K562 (cell line): ENCODE results near the gene CLEC18B. TPM values are rescaled to one million over a fixed set of nuclear protein-coding genes. Genes with fewer than 3 reads are reported as not detected.
"Not testable (repeated sequence)": the region's sequence is repeated elsewhere in the genome, so short reads cannot be mapped to it uniquely, and the experiment has no call there.

Source experiments
- ATAC-seq: fragments of 200-7000 bp; cut with Tn5 transposase; 3 replicates; pipeline ENCODE4 v1.9.1; 2020; ENCODE audit warnings: moderate library complexity
- BruUV-seq: library from RNA; stranded (reverse); fragments of 400-500 nt; replicated peaks from 2 replicates; lab custom pipeline; 2021; lab: Mats Ljungman, UMichigan
- CTCF ChIA-PET: fragments of 300-600 bp; formaldehyde crosslinking; extraction: SDS; loops from one replicate; lab custom pipeline; 2021; ENCODE audit warnings: low intra/inter-chr PET ratio; lab: Yijun Ruan, JAX
- POLR2A ChIA-PET: fragments of 300-600, 350-650 bp; sonication (Branson Sonifier 250); formaldehyde crosslinking; extraction: SDS; loops from one replicate; lab custom pipeline; 2021; ENCODE audit warnings: antibody characterized with exemption, inconsistent platforms; lab: Yijun Ruan, JAX
- DNase-seq, 4 experiments: peaks; one replicate each; pipeline versions ENCODE4 v3.0.0 to v3.0.0-alpha.2; 2011 to 2018; ENCODE audit warnings: low spot score in 3 of 4, mixed read lengths in 3 of 4; ENCODE audit errors: extremely low read depth in 1 of 4
- FAIRE-seq: peaks from 2 replicates; lab custom pipeline; 2011; peaks lifted over from hg19 to GRCh38; lab: Jason Lieb, UNC
- H2AFZ ChIP-seq: 2 replicates; pipeline ENCODE4 v1.6.0; 2011; ENCODE audit warnings: low read depth, low read length, control low read depth, inconsistent platforms
- H3K27ac ChIP-seq: fragments of 200-600 bp; 3 replicates; pipeline ENCODE4 v1.8.0; 2011; ENCODE audit warnings: low read depth, mild to moderate bottlenecking, control low read depth, inconsistent platforms, low read length, moderate library complexity, mixed read lengths; ENCODE audit errors: extremely low read depth
- H3K27me3 ChIP-seq, 2 experiments: fragments of 300-600 bp in 1 of 2; 2 replicates in 1 of 2; 3 replicates in 1 of 2; pipeline versions ENCODE4 v1.6.0 to v1.8.0; 2011; ENCODE audit warnings: inconsistent platforms in 2 of 2, low read length in 2 of 2, mild to moderate bottlenecking in 1 of 2, mixed read lengths in 1 of 2, moderate library complexity in 1 of 2; ENCODE audit not compliant: control insufficient read depth in 2 of 2, insufficient read depth in 2 of 2
- H3K36me3 ChIP-seq: fragments of 300-600 bp; 3 replicates; pipeline ENCODE4 v1.8.0; 2011; ENCODE audit warnings: mild to moderate bottlenecking, low read length, inconsistent platforms; ENCODE audit not compliant: control insufficient read depth, insufficient read depth
- H3K4me1 ChIP-seq, 2 experiments: fragments of 200-600 bp in 1 of 2; replicated peaks in 1 of 2; 2 replicates in 1 of 2; 3 replicates in 1 of 2; pipeline versions ENCODE4 v1.5.1 to v1.8.0; 2011; ENCODE audit warnings: inconsistent platforms in 2 of 2, low read length in 2 of 2, mild to moderate bottlenecking in 1 of 2, mixed read lengths in 1 of 2, moderate library complexity in 1 of 2; ENCODE audit not compliant: control insufficient read depth in 2 of 2, insufficient read depth in 2 of 2
- H3K4me2 ChIP-seq: 2 replicates; pipeline ENCODE4 v1.6.1; 2011; ENCODE audit warnings: low read length, control low read depth, inconsistent platforms, mixed read lengths; ENCODE audit not compliant: insufficient read depth
- H3K4me3 ChIP-seq: fragments of 200-600 bp; sonication (generic), shearing (Covaris generic); 2 replicates; pipeline ENCODE4 v1.5.1; 2016; ENCODE audit warnings: control low read depth, inconsistent platforms
- H3K79me2 ChIP-seq: fragments of 200-600 bp; 3 replicates; pipeline ENCODE4 v1.8.0; 2011; ENCODE audit warnings: low read length, inconsistent platforms; ENCODE audit not compliant: control insufficient read depth, insufficient read depth
- H3K9ac ChIP-seq, 2 experiments: 2 replicates each; pipeline versions ENCODE4 v1.6.0 to v1.6.1; 2011; ENCODE audit warnings: low read depth in 2 of 2, low read length in 2 of 2, control low read depth in 1 of 2, inconsistent platforms in 1 of 2, mild to moderate bottlenecking in 1 of 2, mixed read lengths in 1 of 2; ENCODE audit not compliant: insufficient read depth in 1 of 2
- H3K9me1 ChIP-seq: one replicate; pipeline ENCODE4 v1.6.0; 2011; ENCODE audit warnings: inconsistent platforms, mild to moderate bottlenecking, low read length, moderate library complexity; ENCODE audit not compliant: control insufficient read depth, insufficient read depth
- H3K9me3 ChIP-seq: replicated peaks from 2 replicates; pipeline ENCODE4 v1.5.1; 2011; ENCODE audit warnings: low read depth, low read length, inconsistent platforms; ENCODE audit not compliant: control insufficient read depth, insufficient read depth
- H4K20me1 ChIP-seq: replicated peaks from 2 replicates; pipeline ENCODE4 v1.6.1; 2011; ENCODE audit warnings: low read length, inconsistent platforms, mixed read lengths; ENCODE audit not compliant: control insufficient read depth, insufficient read depth
- BHLHE40 ChIP-seq: IDR thresholded peaks from 2 replicates; pipeline ENCODE4 v1.6.1; 2011; ENCODE audit warnings: low read length, improper control_type of control experiment
- FOXK2 ChIP-seq, 2 experiments: fragments of 450-650 bp; IDR thresholded peaks in 1 of 2; conservative IDR thresholded peaks in 1 of 2; 2 replicates each; pipeline ENCODE4 v1.6.1; 2016; ENCODE audit warnings: low read depth in 2 of 2, mild to moderate bottlenecking in 1 of 2
- FOXM1 ChIP-seq, 2 experiments: fragments of 450-650 bp in 1 of 2; sonication (generic) in 1 of 2; formaldehyde crosslinking in 1 of 2; IDR thresholded peaks; 2 replicates each; pipeline versions ENCODE4 v1.6.1 to v1.9.0; 2017 to 2022; ENCODE audit warnings: low read depth in 2 of 2, mild to moderate bottlenecking in 2 of 2, missing genetic modification reagents in 1 of 2, moderate library complexity in 1 of 2
- RAD21 ChIP-seq, 2 experiments: fragments of 250-450 bp in 1 of 2; fragments of 450-650 bp in 1 of 2; sonication (Bioruptor Pico) in 1 of 2; formaldehyde crosslinking in 1 of 2; IDR thresholded peaks in 1 of 2; conservative IDR thresholded peaks in 1 of 2; 2 replicates each; pipeline versions ENCODE4 v1.4.0 to v1.8.0; 2020 to 2022; ENCODE audit warnings: mild to moderate bottlenecking in 2 of 2, moderate library complexity in 1 of 2
- RAD51 ChIP-seq: fragments of 450-650 bp; IDR thresholded peaks from 2 replicates; pipeline ENCODE4 v1.7.1; 2016; ENCODE audit warnings: low read depth, mild to moderate bottlenecking, borderline replicate concordance
- RBM25 ChIP-seq: fragments of 200-400 bp; formaldehyde crosslinking; IDR thresholded peaks from 2 replicates; pipeline ENCODE4 v1.6.1; 2018; ENCODE audit warnings: low read length, low read depth, moderate library complexity; ENCODE audit not compliant: severe bottlenecking
- TOE1 ChIP-seq, 2 experiments: fragments of 450-650 bp in 1 of 2; sonication (generic) in 1 of 2; formaldehyde crosslinking in 1 of 2; IDR thresholded peaks; 2 replicates each; pipeline versions ENCODE4 v1.7.1 to v1.8.0; 2016 to 2022; ENCODE audit warnings: borderline replicate concordance in 2 of 2, mild to moderate bottlenecking in 2 of 2, antibody characterized with exemption in 1 of 2, inconsistent platforms in 1 of 2, low read depth in 1 of 2, missing genetic modification reagents in 1 of 2, moderate library complexity in 1 of 2
- ZNF134 ChIP-seq: fragments of 250-450 bp; sonication (Bioruptor Pico); conservative IDR thresholded peaks from 2 replicates; pipeline ENCODE4 v1.4.0; 2020
- WGBS: fragments of 100-300 bp; shearing (Covaris generic); methylation state at CpG from one replicate; pipeline ENCODE4 v1.1.6; 2016; ENCODE audit warnings: low coverage, mixed read lengths; ENCODE audit not compliant: insufficient coverage; ENCODE audit errors: missing lambda C conversion rate; 5-methylcytosine and 5-hydroxymethylcytosine counted together
- in situ Hi-C: fragments of 300-500 bp; cut with MboI; formaldehyde crosslinking; loops from 4 replicates; pipeline ENCODE4 v1.15.0; 2018; ENCODE audit warnings: inconsistent platforms, mixed read lengths
- intact Hi-C: fragments of 100-400 bp; cut with micrococcal nuclease; formaldehyde crosslinking; loops from 2 replicates; pipeline ENCODE4 v1.14.2; 2022
- polyA plus RNA-seq, 8 experiments: library from polyadenylated mRNA; depleted of rRNA in 4 of 8; stranded (reverse) in 5 of 8; unstranded in 3 of 8; fragments of >200 nt; fragmentation: Nextera tagmentation in 2 of 8; fragmentation: Illumina TruSeq in 1 of 8; extraction: Ambion mirVana in 2 of 8; extraction: Trizol in 1 of 8; gene quantifications; 2 replicates each; pipeline versions ENCODE4 v1.2.1 to v1.2.3, GENCODE V29; 2011 to 2014; ENCODE audit warnings: inconsistent platforms in 1 of 8, missing spikeins in 1 of 8
- total RNA-seq, 7 experiments: library from RNA; depleted of rRNA in 6 of 7; stranded (reverse); fragments of >200 nt in 6 of 7; fragmentation: Illumina TruSeq in 2 of 7; extraction: Trizol in 2 of 7; gene quantifications; 2 replicates each; pipeline versions ENCODE4 v1.2.1 to v1.2.3, GENCODE V29; 2011 to 2021; ENCODE audit warnings: low replicate concordance in 1 of 7
- TF ChIP-seq, protein P1 (sequence below), 3 experiments: IDR thresholded peaks in 2 of 3; conservative IDR thresholded peaks in 1 of 3; 2 replicates each; pipeline ENCODE4 v1.5.1; 2011 to 2012; ENCODE audit warnings: low read length in 3 of 3, mild to moderate bottlenecking in 3 of 3, control low read depth in 2 of 3, improper control_type of control experiment in 1 of 3, inconsistent platforms in 1 of 3, low read depth in 1 of 3, mixed read lengths in 1 of 3, moderate library complexity in 1 of 3; ENCODE audit not compliant: insufficient read depth in 2 of 3
- TF ChIP-seq, protein P2 (sequence below): fragments of 450-650 bp; formaldehyde crosslinking; IDR thresholded peaks from 2 replicates; pipeline ENCODE4 v1.4.0; 2020; ENCODE audit warnings: mild to moderate bottlenecking, mixed read lengths
- TF ChIP-seq, protein P3 (sequence below): fragments of 450-650 bp; formaldehyde crosslinking; IDR thresholded peaks from 2 replicates; pipeline ENCODE4 v1.4.0; 2020; ENCODE audit warnings: mild to moderate bottlenecking, moderate library complexity
- TF ChIP-seq, protein P4 (sequence below): sonication (generic); formaldehyde crosslinking; IDR thresholded peaks from 2 replicates; pipeline ENCODE4 v1.5.0; 2020; ENCODE audit warnings: missing genetic modification reagents

The CLEC18B gene
- total and polyA plus RNA-seq, 9 of the 15 experiments (the other 6 are each of a cell fraction or from before 2014, with no cell fraction given): 0.23 to 7.6 (median 3.5) TPM

DNA sequence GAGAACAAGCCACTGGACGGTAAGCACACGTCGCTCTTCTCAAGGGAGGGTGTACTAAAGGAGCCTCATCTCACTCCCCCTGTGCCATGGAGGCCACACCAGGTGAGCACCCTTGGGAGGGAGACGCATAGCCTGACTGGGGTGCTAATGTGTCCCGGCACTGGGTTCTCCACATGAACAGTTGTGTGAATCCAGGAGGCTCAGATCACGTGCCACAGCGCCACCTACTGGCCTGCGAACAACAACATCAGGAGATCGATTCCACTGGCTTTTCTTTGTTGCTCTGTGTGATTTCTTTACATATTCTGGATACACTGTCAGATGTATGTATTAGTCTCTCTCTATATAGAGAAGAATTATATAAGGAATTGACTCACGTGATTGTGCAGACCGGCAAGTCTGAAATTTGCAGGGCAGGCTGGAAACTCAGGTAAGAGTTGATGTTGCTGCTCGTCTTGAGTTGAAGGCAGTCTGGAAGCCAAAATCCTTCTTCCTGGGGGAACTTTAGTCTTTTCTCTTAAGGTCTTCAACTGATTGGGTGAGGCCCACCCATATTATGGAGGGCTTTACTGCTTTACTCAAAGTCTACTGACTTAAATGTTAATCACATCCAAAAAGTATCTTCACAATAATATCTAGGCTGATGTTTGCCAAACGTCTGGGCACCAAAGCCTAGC lies 8.9 kb upstream of the CLEC18B start:
- H3K27me3 ChIP-seq; H3K4me1 ChIP-seq; H3K36me3 ChIP-seq; H3K4me2 ChIP-seq; H4K20me1 ChIP-seq; H2AFZ ChIP-seq; H3K79me2 ChIP-seq; BruUV-seq; in situ Hi-C loops; H3K27ac ChIP-seq; H3K4me3 ChIP-seq; POLR2A ChIA-PET; H3K9me1 ChIP-seq; H3K9me3 ChIP-seq; H3K9ac ChIP-seq; TF ChIP-seq TOE1 (CRISPR knock-in tag; IDR thresholded peaks at IDR 0.05; ENCODE audit: borderline replicate concordance, low read depth); FOXM1 (CRISPR knock-in tag; IDR thresholded peaks at IDR 0.05; ENCODE audit: low read depth): not testable (repeated sequence)
- intact Hi-C loops: loop anchor here (10.0 kb wide), 1 partner anchor 125 kb away; no protein-coding TSS in a partner anchor
- 13% methylated on average over 10 of the region's 13 CpGs for WGBS
- CTCF ChIA-PET: interaction anchor here (0.7 kb wide), 1 partner anchor 120 kb away, joined by 4 read pairs; no protein-coding TSS in a partner anchor
- ATAC-seq (peak; percentile 91), FAIRE-seq (peak; percentile 77), DNase-seq (peak; percentile 49 to 61 (median 52))
- TF ChIP-seq, protein P1, sequence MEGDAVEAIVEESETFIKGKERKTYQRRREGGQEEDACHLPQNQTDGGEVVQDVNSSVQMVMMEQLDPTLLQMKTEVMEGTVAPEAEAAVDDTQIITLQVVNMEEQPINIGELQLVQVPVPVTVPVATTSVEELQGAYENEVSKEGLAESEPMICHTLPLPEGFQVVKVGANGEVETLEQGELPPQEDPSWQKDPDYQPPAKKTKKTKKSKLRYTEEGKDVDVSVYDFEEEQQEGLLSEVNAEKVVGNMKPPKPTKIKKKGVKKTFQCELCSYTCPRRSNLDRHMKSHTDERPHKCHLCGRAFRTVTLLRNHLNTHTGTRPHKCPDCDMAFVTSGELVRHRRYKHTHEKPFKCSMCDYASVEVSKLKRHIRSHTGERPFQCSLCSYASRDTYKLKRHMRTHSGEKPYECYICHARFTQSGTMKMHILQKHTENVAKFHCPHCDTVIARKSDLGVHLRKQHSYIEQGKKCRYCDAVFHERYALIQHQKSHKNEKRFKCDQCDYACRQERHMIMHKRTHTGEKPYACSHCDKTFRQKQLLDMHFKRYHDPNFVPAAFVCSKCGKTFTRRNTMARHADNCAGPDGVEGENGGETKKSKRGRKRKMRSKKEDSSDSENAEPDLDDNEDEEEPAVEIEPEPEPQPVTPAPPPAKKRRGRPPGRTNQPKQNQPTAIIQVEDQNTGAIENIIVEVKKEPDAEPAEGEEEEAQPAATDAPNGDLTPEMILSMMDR (IDR thresholded peaks at IDR 0.05 in 2 of 3, conservative IDR thresholded peaks at IDR 0.05 in 1 of 3; ENCODE audit: insufficient read depth in 2 of 3, low read depth in 1 of 3, low read length in 3 of 3): peak; percentile 45 to 78 (median 59); a peak in 5 of 6 replicates
- TF ChIP-seq, protein P2, sequence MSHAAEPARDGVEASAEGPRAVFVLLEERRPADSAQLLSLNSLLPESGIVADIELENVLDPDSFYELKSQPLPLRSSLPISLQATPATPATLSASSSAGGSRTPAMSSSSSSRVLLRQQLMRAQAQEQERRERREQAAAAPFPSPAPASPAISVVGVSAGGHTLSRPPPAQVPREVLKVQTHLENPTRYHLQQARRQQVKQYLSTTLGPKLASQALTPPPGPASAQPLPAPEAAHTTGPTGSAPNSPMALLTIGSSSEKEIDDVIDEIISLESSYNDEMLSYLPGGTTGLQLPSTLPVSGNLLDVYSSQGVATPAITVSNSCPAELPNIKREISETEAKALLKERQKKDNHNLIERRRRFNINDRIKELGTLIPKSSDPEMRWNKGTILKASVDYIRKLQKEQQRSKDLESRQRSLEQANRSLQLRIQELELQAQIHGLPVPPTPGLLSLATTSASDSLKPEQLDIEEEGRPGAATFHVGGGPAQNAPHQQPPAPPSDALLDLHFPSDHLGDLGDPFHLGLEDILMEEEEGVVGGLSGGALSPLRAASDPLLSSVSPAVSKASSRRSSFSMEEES (CRISPR knock-in tag): peak; percentile 87
- peak; percentile 95 for TF ChIP-seq ZNF134 (CRISPR knock-in tag)
- TF ChIP-seq BHLHE40: peak; percentile 92
- TF ChIP-seq TOE1 (IDR thresholded peaks at IDR 0.05; ENCODE audit: borderline replicate concordance): peak; percentile 86
- TF ChIP-seq, protein P3, sequence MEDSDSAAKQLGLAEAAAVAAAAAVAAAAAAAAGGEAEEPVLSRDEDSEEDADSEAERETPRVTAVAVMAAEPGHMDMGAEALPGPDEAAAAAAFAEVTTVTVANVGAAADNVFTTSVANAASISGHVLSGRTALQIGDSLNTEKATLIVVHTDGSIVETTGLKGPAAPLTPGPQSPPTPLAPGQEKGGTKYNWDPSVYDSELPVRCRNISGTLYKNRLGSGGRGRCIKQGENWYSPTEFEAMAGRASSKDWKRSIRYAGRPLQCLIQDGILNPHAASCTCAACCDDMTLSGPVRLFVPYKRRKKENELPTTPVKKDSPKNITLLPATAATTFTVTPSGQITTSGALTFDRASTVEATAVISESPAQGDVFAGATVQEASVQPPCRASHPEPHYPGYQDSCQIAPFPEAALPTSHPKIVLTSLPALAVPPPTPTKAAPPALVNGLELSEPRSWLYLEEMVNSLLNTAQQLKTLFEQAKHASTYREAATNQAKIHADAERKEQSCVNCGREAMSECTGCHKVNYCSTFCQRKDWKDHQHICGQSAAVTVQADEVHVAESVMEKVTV (CRISPR knock-in tag): peak; percentile 32; the same call in 1 of the 2 replicates
- TF ChIP-seq RBM25: peak; percentile 21
- TF ChIP-seq FOXK2 (conservative IDR thresholded peaks at IDR 0.05 in 1 of 2, IDR thresholded peaks at IDR 0.05 in 1 of 2; ENCODE audit: low read depth in 2 of 2): peak in 1 of 2 experiments; percentile 65; a peak in 2 of 4 replicates
- peak; percentile 49 to 76 for TF ChIP-seq RAD21 (CRISPR knock-in tag; conservative IDR thresholded peaks at IDR 0.05 in 1 of 2, IDR thresholded peaks at IDR 0.05 in 1 of 2)
- peak; percentile 42; the same call in 1 of the 2 replicates for TF ChIP-seq RAD51
- TF ChIP-seq, protein P4, sequence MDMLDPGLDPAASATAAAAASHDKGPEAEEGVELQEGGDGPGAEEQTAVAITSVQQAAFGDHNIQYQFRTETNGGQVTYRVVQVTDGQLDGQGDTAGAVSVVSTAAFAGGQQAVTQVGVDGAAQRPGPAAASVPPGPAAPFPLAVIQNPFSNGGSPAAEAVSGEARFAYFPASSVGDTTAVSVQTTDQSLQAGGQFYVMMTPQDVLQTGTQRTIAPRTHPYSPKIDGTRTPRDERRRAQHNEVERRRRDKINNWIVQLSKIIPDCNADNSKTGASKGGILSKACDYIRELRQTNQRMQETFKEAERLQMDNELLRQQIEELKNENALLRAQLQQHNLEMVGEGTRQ (CRISPR knock-in tag): 0 out of 2 replicates have a peak, but pooled peaks have one; percentile 15
- peak; percentile 50; the same call in 1 of the 2 replicates for TF ChIP-seq FOXM1 (IDR thresholded peaks at IDR 0.05; ENCODE audit: low read depth)
